NCI-H2227 (cell line): ENCODE results near the gene NDUFS3.
"Not testable (repeated sequence)": the region's sequence is repeated elsewhere in the genome, so short reads cannot be mapped to it uniquely, and the experiment has no call there.

ENCODE experiments used
- DNase-seq: peaks from one replicate; lab custom pipeline; 2025; ENCODE audit not compliant: unreplicated experiment; lab: John Stamatoyannopoulos, UW

Gene NDUFS3

GRCh38 chr11:47558695-47559094 lies 20.2 kb upstream of the NDUFS3 start:
- no peak for DNase-seq

DNA sequence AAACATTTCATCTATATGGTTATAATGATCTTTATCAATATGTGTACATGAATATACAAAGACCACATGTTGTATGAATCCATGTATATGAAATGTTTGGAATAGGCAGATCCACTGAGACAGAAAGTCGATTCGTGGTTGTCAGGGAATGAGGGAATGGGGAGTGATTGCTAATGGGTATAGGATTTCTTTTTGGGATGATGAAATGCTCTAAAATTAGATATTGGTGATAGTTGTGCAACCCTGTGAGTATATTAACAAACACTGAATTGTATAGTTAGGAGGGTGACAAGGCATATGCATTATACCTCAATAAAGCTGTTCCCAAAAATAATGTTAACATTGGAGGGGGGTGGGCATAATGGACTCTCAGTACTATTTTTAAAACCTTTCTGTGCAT lies 18.4 kb upstream of the NDUFS3 start:
- no peak for DNase-seq

DNA sequence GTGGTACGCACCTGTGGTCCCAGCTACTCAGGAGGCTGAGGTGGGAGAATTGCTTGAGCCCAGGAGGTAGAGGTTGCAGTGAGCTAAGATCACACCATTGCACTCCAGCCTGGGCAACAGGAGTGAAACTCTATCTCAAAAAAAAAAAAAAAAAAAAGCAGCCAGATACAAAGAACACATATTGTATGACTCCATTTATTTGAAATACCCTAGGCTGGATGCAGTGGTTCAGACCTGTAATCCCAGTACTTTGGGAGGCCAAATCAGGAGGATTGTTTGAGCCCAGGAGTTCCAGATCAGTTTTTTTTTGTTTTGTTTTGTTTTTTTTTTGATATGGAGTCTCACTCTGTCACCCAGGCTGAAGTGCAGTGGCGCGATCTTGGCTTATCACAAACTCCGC lies 16.5 kb upstream of the NDUFS3 start:
- DNase-seq, result not testable (repeated sequence)

GRCh38 chr11:47564366-47564765 lies 14.5 kb upstream of the NDUFS3 start:
- not testable (repeated sequence) for DNase-seq

- no peak for DNase-seq
These were observed 13.9 kb upstream of the NDUFS3 start for GRCh38 chr11:47564933-47565339.

- peak; percentile 85 for DNase-seq
These were observed 13.3 kb upstream of the NDUFS3 start, which contains the start of gene PTPMT1 for GRCh38 chr11:47565340-47566148. TSS of gene PTPMT1 (plus strand) at chr11:47565599. CDS start at chr11:47565623, 24 bp downstream.

DNA sequence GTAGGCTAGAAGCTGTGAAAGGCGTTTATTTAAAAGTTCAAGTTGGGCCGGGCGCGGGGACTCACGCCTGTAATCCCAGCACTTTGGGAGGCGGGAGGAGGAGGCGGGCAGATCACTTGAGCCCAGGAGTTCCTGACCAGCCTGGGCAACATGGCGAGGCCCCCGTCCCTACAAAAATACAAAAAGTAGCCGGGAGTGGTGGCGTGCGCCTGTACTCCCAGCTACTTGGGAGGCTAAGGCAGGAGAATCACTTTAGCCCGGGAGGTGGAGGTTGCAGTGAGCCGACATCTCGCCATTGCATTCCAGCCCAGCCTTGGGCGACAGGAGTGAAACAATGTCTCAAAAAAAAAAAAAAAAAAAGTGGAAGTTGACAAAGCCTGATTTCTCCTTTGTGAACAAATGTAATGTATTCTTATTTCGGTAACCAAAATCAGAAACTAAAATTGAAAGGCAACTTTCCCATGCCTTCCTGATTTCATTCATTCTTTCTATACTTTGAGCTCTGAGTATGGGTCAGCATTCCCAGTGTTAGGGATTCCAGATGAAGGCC lies 12.7 kb upstream of the NDUFS3 start:
- no peak for DNase-seq

DNA sequence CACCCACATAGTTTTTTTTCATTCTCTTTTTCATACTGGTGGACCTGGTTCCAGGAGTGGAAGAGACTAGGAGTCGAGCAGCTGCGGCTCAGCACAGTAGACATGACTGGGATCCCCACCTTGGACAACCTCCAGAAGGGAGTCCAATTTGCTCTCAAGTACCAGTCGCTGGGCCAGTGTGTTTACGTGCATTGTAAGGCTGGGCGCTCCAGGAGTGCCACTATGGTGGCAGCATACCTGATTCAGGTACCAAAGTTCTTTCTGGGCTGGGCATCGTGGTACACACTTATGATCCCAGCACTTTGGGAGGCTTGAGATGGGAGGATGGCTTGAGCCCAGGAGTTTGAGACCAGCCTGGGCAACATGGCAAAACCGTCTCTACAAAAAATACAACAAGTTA lies 9.2 kb upstream of the NDUFS3 start:
- DNase-seq, result no peak

GRCh38 chr11:47570651-47571356 lies 8.1 kb upstream of the NDUFS3 start:
- DNase-seq, result no peak

- DNase-seq, result no peak
These were observed 7.5 kb upstream of the NDUFS3 start for GRCh38 chr11:47571357-47571729.

DNA sequence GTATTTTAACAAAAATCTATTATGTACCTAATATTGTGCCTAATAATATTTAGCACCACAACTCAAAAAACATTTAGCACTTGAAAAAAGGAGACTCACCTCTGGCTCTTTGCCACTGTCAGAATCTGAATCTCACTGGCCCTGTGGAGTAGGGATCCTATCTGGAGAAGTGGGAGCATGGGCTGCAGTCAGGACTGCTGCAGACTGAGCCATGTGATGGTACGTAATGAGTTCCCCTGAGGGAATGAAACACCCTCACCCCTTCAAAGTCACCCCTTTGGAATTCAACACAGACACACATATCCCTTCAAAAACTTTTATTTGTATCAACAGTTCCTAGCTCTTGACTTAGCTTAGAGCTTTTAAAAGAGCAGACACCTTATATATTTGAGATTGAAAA lies 7.0 kb upstream of the NDUFS3 start:
- DNase-seq, result no peak

DNA sequence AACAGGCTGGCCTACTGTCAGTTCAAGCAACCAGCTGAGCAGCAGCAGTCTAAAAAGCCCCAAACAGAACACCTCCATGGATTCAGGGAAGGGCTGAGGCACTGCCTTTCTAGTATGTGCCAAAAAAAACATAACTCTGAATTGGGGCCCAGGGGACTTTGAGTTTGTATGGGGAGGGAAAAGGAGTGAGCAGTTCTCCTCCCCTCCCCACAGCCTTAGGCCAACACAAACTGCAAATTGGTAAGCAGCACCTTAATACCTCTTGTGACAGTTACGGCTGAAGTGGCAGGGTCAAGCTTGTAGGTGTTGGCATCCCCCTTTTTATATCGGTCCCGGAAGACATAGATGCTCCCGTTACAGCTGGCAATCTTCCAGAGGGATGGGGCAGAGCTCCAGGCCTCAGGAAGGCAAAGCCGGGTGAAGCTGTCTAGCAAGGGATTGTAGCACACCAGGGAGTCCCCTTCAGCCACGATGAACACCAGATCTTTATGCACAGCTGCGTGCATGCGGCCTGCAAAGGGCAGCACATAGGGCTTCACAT lies 6.1 kb upstream of the NDUFS3 start:
- peak; percentile 72 for DNase-seq

DNA sequence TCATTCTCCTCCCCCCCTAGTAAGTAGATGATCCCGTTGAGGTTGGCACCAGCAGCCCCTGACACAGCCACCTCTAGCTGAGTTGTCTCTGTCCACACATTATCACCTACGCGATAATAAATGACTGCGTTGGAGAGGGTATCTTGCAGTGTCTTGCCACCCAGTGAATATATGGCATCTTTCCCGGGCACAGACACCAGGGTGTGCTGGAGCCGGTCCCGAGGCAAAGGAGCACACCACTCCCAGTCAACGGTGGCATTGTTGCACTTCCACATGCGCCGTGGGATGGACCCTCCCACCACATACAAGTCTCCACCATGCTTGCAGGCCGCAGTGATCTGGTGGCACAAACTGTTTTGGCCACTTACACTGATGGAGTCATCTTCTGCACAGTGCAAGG lies 5.6 kb upstream of the NDUFS3 start:
- DNase-seq, result peak; percentile 42

GRCh38 chr11:47577460-47578041 lies 1.3 kb upstream of the NDUFS3 start:
- peak; percentile 47 for DNase-seq

GRCh38 chr11:47583844-47584243 lies 5.0 kb downstream of the NDUFS3 start:
- no peak for DNase-seq

GRCh38 chr11:47586098-47586855 lies 7.4 kb downstream of the NDUFS3 start, which contains the start of gene FAM180B:
TSS of gene FAM180B (plus strand) at chr11:47586678. CDS start at chr11:47586769, 91 bp downstream.
- no peak for DNase-seq

DNA sequence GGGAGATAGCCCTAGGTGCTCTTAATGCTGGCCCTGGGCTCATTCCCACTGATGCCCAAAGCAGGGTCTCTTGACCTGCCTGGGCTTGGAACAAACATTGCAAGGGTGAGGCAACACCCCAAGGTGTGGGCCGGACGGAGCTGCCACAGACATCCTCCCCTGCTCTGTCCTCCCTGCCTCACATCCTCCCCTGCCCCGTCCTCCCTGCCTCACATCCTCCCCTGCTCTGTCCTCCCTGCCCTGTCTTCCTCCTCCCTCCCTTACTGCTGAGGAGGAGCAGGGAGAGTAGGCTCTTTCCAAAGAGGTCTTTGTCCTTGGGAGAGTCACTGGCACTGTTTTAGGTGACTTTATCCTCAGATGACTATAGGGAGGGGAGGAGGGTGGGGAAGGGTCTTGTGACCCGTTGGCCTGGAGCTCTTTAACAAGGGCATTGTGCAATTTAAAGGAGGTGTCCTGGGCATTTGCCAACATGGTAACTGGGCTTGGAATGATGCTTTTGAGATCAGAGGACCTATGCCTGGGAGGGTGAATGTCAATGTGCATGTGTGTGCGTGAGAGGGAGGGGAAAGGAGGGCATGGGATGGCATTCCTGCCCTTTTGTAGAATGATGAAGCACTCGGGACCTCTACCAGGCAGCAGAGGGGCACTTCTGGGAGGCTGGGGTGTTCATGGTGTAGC lies 8.3 kb downstream of the NDUFS3 start:
- DNase-seq, result no peak

DNA sequence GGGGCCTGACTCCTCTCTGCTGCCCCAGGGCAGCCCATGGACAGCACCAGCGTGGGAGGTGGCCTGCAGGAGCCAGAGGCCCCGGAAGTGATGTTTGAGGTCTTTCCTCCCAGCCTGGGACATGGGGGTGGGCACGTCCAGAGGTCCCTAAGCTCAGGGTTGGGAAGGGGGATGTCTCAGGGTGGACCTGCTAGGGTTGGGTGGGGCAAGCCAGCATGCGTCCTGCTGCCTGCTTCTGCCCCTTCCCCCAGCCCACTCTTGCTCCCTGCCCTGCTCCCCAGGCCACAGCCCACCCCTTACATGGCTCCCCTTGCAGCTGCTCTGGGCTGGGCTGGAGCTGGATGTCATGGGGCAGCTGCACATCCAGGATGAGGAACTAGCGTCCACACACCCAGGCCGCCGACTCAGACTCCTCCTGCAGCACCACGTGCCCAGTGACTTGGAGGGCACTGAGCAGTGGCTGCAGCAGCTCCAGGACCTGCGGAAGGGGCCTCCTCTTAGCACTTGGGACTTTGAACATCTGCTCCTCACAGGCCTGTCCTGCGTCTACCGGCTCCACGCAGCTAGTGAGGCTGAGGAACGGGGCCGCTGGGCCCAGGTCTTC lies 9.0 kb downstream of the NDUFS3 start:
- DNase-seq, result no peak

DNA sequence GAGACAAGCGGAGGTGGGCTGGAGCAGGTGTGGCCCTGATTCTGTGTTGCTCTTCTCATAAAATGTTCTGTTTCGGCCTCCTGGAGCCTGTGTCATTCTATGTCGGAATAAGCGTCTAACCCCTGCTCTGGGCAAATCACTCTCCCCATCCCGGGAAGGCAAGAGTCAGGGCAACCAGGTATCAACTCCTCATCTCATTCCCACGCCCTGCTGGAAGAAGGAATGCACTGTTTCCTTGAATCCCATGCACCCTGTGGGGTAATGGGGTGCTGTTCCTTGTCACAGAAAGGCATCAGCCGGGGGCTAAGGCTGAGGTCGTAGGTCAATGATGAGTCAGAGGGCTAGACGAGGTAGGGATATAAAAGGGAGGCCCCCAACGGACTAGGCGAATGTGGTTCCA lies 10.2 kb downstream of the NDUFS3 start:
- no peak for DNase-seq

DNA sequence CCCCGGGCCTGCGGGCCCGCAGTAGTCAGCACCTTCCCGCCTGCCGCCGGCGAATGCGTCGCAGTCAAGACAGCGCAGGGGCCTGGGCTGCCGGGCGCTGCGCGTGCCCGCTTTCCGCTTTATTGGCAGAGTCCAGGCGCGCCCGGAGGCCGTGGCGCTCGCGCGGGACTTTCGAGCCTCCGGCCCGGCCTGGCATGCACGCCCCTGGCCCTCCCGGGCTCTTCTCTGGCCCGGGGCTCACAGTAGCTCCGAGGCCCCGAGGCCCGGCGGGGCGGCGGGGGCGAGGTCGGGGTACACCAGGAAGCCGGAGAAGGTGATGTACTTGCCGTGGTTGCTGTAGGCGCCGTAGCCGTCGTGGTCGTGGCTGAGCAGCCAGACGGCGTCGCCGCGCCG lies 10.7 kb downstream of the NDUFS3 start:
- no peak for DNase-seq
